ENCODE results near the gene LRCOL1.
"Not testable (repeated sequence)": the region's sequence is repeated elsewhere in the genome, so short reads cannot be mapped to it uniquely, and the experiment has no call there.

Gene LRCOL1

GRCh38 chr12:132600048-132601032 is 10.0 kb downstream of the LRCOL1 start:
- peak; percentile 37 for DNase-seq

GRCh38 chr12:132599502-132599901 is 10.9 kb downstream of the LRCOL1 start:
- not testable (repeated sequence) for DNase-seq

- DNase-seq, result no peak
Measured at GRCh38 chr12:132597333-132598316, 12.8 kb downstream of the LRCOL1 start.

- no peak for DNase-seq
Measured at GRCh38 chr12:132596016-132596415, 14.4 kb downstream of the LRCOL1 start.

GRCh38 chr12:132595183-132595582 is 15.2 kb downstream of the LRCOL1 start:
- no peak for DNase-seq

- peak; percentile 14 for DNase-seq
Measured at GRCh38 chr12:132593938-132594358, 16.4 kb downstream of the LRCOL1 start.

- no peak for DNase-seq
Measured at GRCh38 chr12:132593521-132593920, 16.9 kb downstream of the LRCOL1 start.

GRCh38 chr12:132593071-132593470 is 17.3 kb downstream of the LRCOL1 start:
- no peak for DNase-seq

- no peak for DNase-seq
Measured at GRCh38 chr12:132592282-132592970, 18.0 kb downstream of the LRCOL1 start.

GRCh38 chr12:132591107-132591935 is 19.1 kb downstream of the LRCOL1 start:
- no peak for DNase-seq

- no peak for DNase-seq
Measured at GRCh38 chr12:132588821-132589669, 21.3 kb downstream of the LRCOL1 start.

GRCh38 chr12:132588319-132588718 is 22.1 kb downstream of the LRCOL1 start:
- DNase-seq, result no peak

GRCh38 chr12:132587781-132588180 is 22.6 kb downstream of the LRCOL1 start:
- no peak for DNase-seq

- DNase-seq, result no peak
Measured at GRCh38 chr12:132586929-132587328, 23.5 kb downstream of the LRCOL1 start.

- no peak for DNase-seq
Measured at GRCh38 chr12:132585177-132585576, 25.2 kb downstream of the LRCOL1 start.

GRCh38 chr12:132584429-132584828 is 26.0 kb downstream of the LRCOL1 start:
- no peak for DNase-seq

- no peak for DNase-seq
Measured at GRCh38 chr12:132583736-132584135, 26.6 kb downstream of the LRCOL1 start.

- no peak for DNase-seq
Measured at GRCh38 chr12:132583411-132583710, 27.0 kb downstream of the LRCOL1 start.

GRCh38 chr12:132582582-132583410 is 27.6 kb downstream of the LRCOL1 start:
- no peak for DNase-seq

- no peak for DNase-seq
Measured at GRCh38 chr12:132582058-132582420, 28.3 kb downstream of the LRCOL1 start.
